K562 (cell line): ENCODE data around the gene MKRN2OS. TPM values are rescaled to one million over a fixed set of nuclear protein-coding genes. Genes with fewer than 3 reads are reported as not detected.

Experiments used
- ATAC-seq: fragments of 200-7000 bp; cut with Tn5 transposase; 3 replicates; pipeline ENCODE4 v1.9.1; 2020; ENCODE audit warnings: moderate library complexity
- BruUV-seq: library from RNA; stranded (reverse); fragments of 400-500 nt; replicated peaks from 2 replicates; lab custom pipeline; 2021; lab: Mats Ljungman, UMichigan
- CTCF ChIA-PET: fragments of 300-600 bp; formaldehyde crosslinking; extraction: SDS; loops from one replicate; lab custom pipeline; 2021; ENCODE audit warnings: low intra/inter-chr PET ratio; lab: Yijun Ruan, JAX
- POLR2A ChIA-PET: fragments of 300-600, 350-650 bp; sonication (Branson Sonifier 250); formaldehyde crosslinking; extraction: SDS; loops from one replicate; lab custom pipeline; 2021; ENCODE audit warnings: antibody characterized with exemption, inconsistent platforms; lab: Yijun Ruan, JAX
- DNase-seq, 4 experiments: peaks; one replicate each; pipeline versions ENCODE4 v3.0.0 to v3.0.0-alpha.2; 2011 to 2018; ENCODE audit warnings: low spot score in 3 of 4, mixed read lengths in 3 of 4; ENCODE audit errors: extremely low read depth in 1 of 4
- FAIRE-seq: peaks from 2 replicates; lab custom pipeline; 2011; peaks lifted over from hg19 to GRCh38; lab: Jason Lieb, UNC
- H2AFZ ChIP-seq: 2 replicates; pipeline ENCODE4 v1.6.0; 2011; ENCODE audit warnings: low read depth, low read length, control low read depth, inconsistent platforms
- H3K27ac ChIP-seq: fragments of 200-600 bp; 3 replicates; pipeline ENCODE4 v1.8.0; 2011; ENCODE audit warnings: low read depth, mild to moderate bottlenecking, control low read depth, inconsistent platforms, low read length, moderate library complexity, mixed read lengths; ENCODE audit errors: extremely low read depth
- H3K27me3 ChIP-seq, 2 experiments: fragments of 300-600 bp in 1 of 2; 2 replicates in 1 of 2; 3 replicates in 1 of 2; pipeline versions ENCODE4 v1.6.0 to v1.8.0; 2011; ENCODE audit warnings: inconsistent platforms in 2 of 2, low read length in 2 of 2, mild to moderate bottlenecking in 1 of 2, mixed read lengths in 1 of 2, moderate library complexity in 1 of 2; ENCODE audit not compliant: control insufficient read depth in 2 of 2, insufficient read depth in 2 of 2
- H3K36me3 ChIP-seq: fragments of 300-600 bp; 3 replicates; pipeline ENCODE4 v1.8.0; 2011; ENCODE audit warnings: mild to moderate bottlenecking, low read length, inconsistent platforms; ENCODE audit not compliant: control insufficient read depth, insufficient read depth
- H3K4me1 ChIP-seq, 2 experiments: fragments of 200-600 bp in 1 of 2; replicated peaks in 1 of 2; 2 replicates in 1 of 2; 3 replicates in 1 of 2; pipeline versions ENCODE4 v1.5.1 to v1.8.0; 2011; ENCODE audit warnings: inconsistent platforms in 2 of 2, low read length in 2 of 2, mild to moderate bottlenecking in 1 of 2, mixed read lengths in 1 of 2, moderate library complexity in 1 of 2; ENCODE audit not compliant: control insufficient read depth in 2 of 2, insufficient read depth in 2 of 2
- H3K4me2 ChIP-seq: 2 replicates; pipeline ENCODE4 v1.6.1; 2011; ENCODE audit warnings: low read length, control low read depth, inconsistent platforms, mixed read lengths; ENCODE audit not compliant: insufficient read depth
- H3K4me3 ChIP-seq: fragments of 200-600 bp; sonication (generic), shearing (Covaris generic); 2 replicates; pipeline ENCODE4 v1.5.1; 2016; ENCODE audit warnings: control low read depth, inconsistent platforms
- H3K79me2 ChIP-seq: fragments of 200-600 bp; 3 replicates; pipeline ENCODE4 v1.8.0; 2011; ENCODE audit warnings: low read length, inconsistent platforms; ENCODE audit not compliant: control insufficient read depth, insufficient read depth
- H3K9ac ChIP-seq, 2 experiments: 2 replicates each; pipeline versions ENCODE4 v1.6.0 to v1.6.1; 2011; ENCODE audit warnings: low read depth in 2 of 2, low read length in 2 of 2, control low read depth in 1 of 2, inconsistent platforms in 1 of 2, mild to moderate bottlenecking in 1 of 2, mixed read lengths in 1 of 2; ENCODE audit not compliant: insufficient read depth in 1 of 2
- H3K9me1 ChIP-seq: one replicate; pipeline ENCODE4 v1.6.0; 2011; ENCODE audit warnings: inconsistent platforms, mild to moderate bottlenecking, low read length, moderate library complexity; ENCODE audit not compliant: control insufficient read depth, insufficient read depth
- H3K9me3 ChIP-seq: replicated peaks from 2 replicates; pipeline ENCODE4 v1.5.1; 2011; ENCODE audit warnings: low read depth, low read length, inconsistent platforms; ENCODE audit not compliant: control insufficient read depth, insufficient read depth
- H4K20me1 ChIP-seq: replicated peaks from 2 replicates; pipeline ENCODE4 v1.6.1; 2011; ENCODE audit warnings: low read length, inconsistent platforms, mixed read lengths; ENCODE audit not compliant: control insufficient read depth, insufficient read depth
- ARID2 ChIP-seq: fragments of 450-650 bp; IDR thresholded peaks from 2 replicates; pipeline ENCODE4 v1.6.1; 2017; ENCODE audit warnings: antibody characterized with exemption, mild to moderate bottlenecking
- WGBS: fragments of 100-300 bp; shearing (Covaris generic); methylation state at CpG from one replicate; pipeline ENCODE4 v1.1.6; 2016; ENCODE audit warnings: low coverage, mixed read lengths; ENCODE audit not compliant: insufficient coverage; ENCODE audit errors: missing lambda C conversion rate; 5-methylcytosine and 5-hydroxymethylcytosine counted together
- in situ Hi-C: fragments of 300-500 bp; cut with MboI; formaldehyde crosslinking; loops from 4 replicates; pipeline ENCODE4 v1.15.0; 2018; ENCODE audit warnings: inconsistent platforms, mixed read lengths
- intact Hi-C: fragments of 100-400 bp; cut with micrococcal nuclease; formaldehyde crosslinking; loops from 2 replicates; pipeline ENCODE4 v1.14.2; 2022
- polyA plus RNA-seq, 8 experiments: library from polyadenylated mRNA; depleted of rRNA in 4 of 8; stranded (reverse) in 5 of 8; unstranded in 3 of 8; fragments of >200 nt; fragmentation: Nextera tagmentation in 2 of 8; fragmentation: Illumina TruSeq in 1 of 8; extraction: Ambion mirVana in 2 of 8; extraction: Trizol in 1 of 8; gene quantifications; 2 replicates each; pipeline versions ENCODE4 v1.2.1 to v1.2.3, GENCODE V29; 2011 to 2014; ENCODE audit warnings: inconsistent platforms in 1 of 8, missing spikeins in 1 of 8
- total RNA-seq, 7 experiments: library from RNA; depleted of rRNA in 6 of 7; stranded (reverse); fragments of >200 nt in 6 of 7; fragmentation: Illumina TruSeq in 2 of 7; extraction: Trizol in 2 of 7; gene quantifications; 2 replicates each; pipeline versions ENCODE4 v1.2.1 to v1.2.3, GENCODE V29; 2011 to 2021; ENCODE audit warnings: low replicate concordance in 1 of 7
- TF ChIP-seq, protein P1 (sequence below), 3 experiments: fragments of 200-800 bp in 1 of 3; fragments of 250-450 bp in 1 of 3; fragments of 450-650 bp in 1 of 3; sonication (Bioruptor Pico) in 1 of 3; sonication (Bioruptor generic) in 1 of 3; formaldehyde crosslinking in 1 of 3; IDR thresholded peaks; 2 replicates each; pipeline versions ENCODE4 v1.6.1 to v1.8.0; 2016 to 2022; ENCODE audit warnings: mild to moderate bottlenecking in 2 of 3, missing genetic modification characterization in 2 of 3, missing compliant biosample characterization in 1 of 3, moderate library complexity in 1 of 3

Gene MKRN2OS
- total and polyA plus RNA-seq, 9 of the 15 experiments (the other 6 are each of a cell fraction or from before 2014, with no cell fraction given): 0.11 to 0.27 (median 0.17) TPM; not detected in 6

DNA sequence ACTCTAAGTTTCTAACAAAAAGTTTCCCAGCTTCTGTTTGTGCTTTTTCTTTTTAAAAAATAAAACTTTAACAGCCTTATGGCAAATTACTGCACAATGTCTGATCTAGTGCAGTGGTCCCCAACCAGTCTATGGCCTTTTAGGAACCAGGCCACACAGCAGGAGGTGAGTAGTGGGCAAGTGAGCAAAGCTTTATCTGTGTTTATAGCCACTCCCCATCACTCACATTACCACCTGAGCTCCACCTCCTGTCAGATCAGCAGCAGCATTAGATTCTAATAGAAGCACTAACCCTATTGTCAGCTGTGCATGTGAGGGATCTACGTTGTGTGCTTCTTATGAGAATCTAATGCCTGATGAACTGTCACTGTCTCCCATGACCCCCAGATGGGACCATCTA is 17.2 kb upstream of the MKRN2OS start:
- Histone ChIP-seq H3K4me1 (peaks cover 0 to 21% of the 10 kb centered on the region in 2 experiments; a peak in 4 of 5 replicates), H3K9me3 (peaks cover 4% of the 10 kb centered on the region; the same call in 1 of the 2 replicates), H3K9me1 (peaks cover 7% of the 10 kb centered on the region)
- 50% methylated on average over 1 of the region's 1 CpG for WGBS
- no peak for FAIRE-seq
- TF ChIP-seq, protein P1, sequence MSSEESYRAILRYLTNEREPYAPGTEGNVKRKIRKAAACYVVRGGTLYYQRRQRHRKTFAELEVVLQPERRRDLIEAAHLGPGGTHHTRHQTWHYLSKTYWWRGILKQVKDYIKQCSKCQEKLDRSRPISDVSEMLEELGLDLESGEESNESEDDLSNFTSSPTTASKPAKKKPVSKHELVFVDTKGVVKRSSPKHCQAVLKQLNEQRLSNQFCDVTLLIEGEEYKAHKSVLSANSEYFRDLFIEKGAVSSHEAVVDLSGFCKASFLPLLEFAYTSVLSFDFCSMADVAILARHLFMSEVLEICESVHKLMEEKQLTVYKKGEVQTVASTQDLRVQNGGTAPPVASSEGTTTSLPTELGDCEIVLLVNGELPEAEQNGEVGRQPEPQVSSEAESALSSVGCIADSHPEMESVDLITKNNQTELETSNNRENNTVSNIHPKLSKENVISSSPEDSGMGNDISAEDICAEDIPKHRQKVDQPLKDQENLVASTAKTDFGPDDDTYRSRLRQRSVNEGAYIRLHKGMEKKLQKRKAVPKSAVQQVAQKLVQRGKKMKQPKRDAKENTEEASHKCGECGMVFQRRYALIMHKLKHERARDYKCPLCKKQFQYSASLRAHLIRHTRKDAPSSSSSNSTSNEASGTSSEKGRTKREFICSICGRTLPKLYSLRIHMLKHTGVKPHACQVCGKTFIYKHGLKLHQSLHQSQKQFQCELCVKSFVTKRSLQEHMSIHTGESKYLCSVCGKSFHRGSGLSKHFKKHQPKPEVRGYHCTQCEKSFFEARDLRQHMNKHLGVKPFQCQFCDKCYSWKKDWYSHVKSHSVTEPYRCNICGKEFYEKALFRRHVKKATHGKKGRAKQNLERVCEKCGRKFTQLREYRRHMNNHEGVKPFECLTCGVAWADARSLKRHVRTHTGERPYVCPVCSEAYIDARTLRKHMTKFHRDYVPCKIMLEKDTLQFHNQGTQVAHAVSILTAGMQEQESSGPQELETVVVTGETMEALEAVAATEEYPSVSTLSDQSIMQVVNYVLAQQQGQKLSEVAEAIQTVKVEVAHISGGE (CRISPR knock-in tag; IDR thresholded peaks at IDR 0.05): 0 out of 6 replicates have a peak, but pooled peaks of 1 of the 3 experiments have one; percentile 7
- TF ChIP-seq ARID2: no peak
- TF ChIP-seq, all 486 proteins: peak for 1
- ATAC-seq: no peak
- no peak overlapping the region for H3K27ac ChIP-seq
- POLR2A ChIA-PET: interaction anchor here (1.0 to 1.6 kb wide), 3 partner anchors 11 to 258 kb away, joined by 3 read pairs; no protein-coding TSS in a partner anchor
- no peak overlapping the region for H3K9ac ChIP-seq
- no peak overlapping the region for H3K4me2 ChIP-seq
- H3K4me3 ChIP-seq: no peak overlapping the region
- H3K36me3 ChIP-seq: peaks cover 8% of the 10 kb centered on the region; the same call in 2 of the 3 replicates
- CTCF ChIA-PET: no interaction called here
- no peak for DNase-seq
- H4K20me1 ChIP-seq: peaks cover 49% of the 10 kb centered on the region
- no peaks in the 10 kb centered on the region for H3K27me3 ChIP-seq
- H2AFZ ChIP-seq: no peak overlapping the region
- in situ Hi-C loops (no loop called here), intact Hi-C loops (no loop called here)
- H3K79me2 ChIP-seq: peaks cover 95% of the 10 kb centered on the region
- no TSS peak for BruUV-seq
